ENCODE data around the gene MAU2. TPM values are rescaled to one million over a fixed set of nuclear protein-coding genes. Genes with fewer than 3 reads are reported as not detected.

Gene MAU2
- total RNA-seq, 1 donor from 2014 or later = 55.2 TPM

GRCh38 chr19:19355606-19356139 lies 35.0 kb downstream of the MAU2 start:
- no peak overlapping the region for H3K4me3 ChIP-seq
- peaks cover 0 to 67% of the 10 kb centered on the region in 2 donors for H3K36me3 ChIP-seq
- no peaks in the 10 kb centered on the region for H3K27me3 ChIP-seq
- TF ChIP-seq CTCF (IDR thresholded peaks at IDR 0.05) (no peak), POLR2A (IDR thresholded peaks at IDR 0.05) (no peak), POLR2AphosphoS5 (IDR thresholded peaks at IDR 0.05; ENCODE audit: insufficient read depth in 1 of 2, low read depth in 1 of 2) (no peak)
- no peak for DNase-seq (ENCODE audit: extremely low spot score in 2 of 2)
- no peaks in the 10 kb centered on the region for H3K4me1 ChIP-seq
- no peak overlapping the region for H3K27ac ChIP-seq
- no peaks in the 10 kb centered on the region for H3K9me3 ChIP-seq
- intact Hi-C loops (cut with DNase I) = no loop called here

- Histone ChIP-seq H3K27ac (no peak overlapping the region), H3K36me3 (peaks cover 0 to 58% of the 10 kb centered on the region in 2 donors), H3K9me3 (no peaks in the 10 kb centered on the region), H3K4me1 (peaks cover 4% of the 10 kb centered on the region), H3K27me3 (no peaks in the 10 kb centered on the region), H3K4me3 (no peak overlapping the region)
- no peak for DNase-seq (ENCODE audit: extremely low spot score in 2 of 2)
- intact Hi-C loops (cut with DNase I) = no loop called here
- TF ChIP-seq CTCF (IDR thresholded peaks at IDR 0.05) = no peak
- TF ChIP-seq POLR2A (IDR thresholded peaks at IDR 0.05) = no peak
- no peak for TF ChIP-seq POLR2AphosphoS5 (IDR thresholded peaks at IDR 0.05; ENCODE audit: insufficient read depth in 1 of 2, low read depth in 1 of 2)
Measured at GRCh38 chr19:19356500-19356899, 35.9 kb downstream of the MAU2 start.

- DNase-seq (ENCODE audit: extremely low spot score in 2 of 2) = no peak
- H3K9me3 ChIP-seq = no peaks in the 10 kb centered on the region
- TF ChIP-seq CTCF (IDR thresholded peaks at IDR 0.05) (no peak), POLR2AphosphoS5 (IDR thresholded peaks at IDR 0.05; ENCODE audit: insufficient read depth in 1 of 2, low read depth in 1 of 2) (no peak), POLR2A (IDR thresholded peaks at IDR 0.05) (no peak)
- peaks cover 0 to 53% of the 10 kb centered on the region in 2 donors for H3K36me3 ChIP-seq
- no peaks in the 10 kb centered on the region for H3K27me3 ChIP-seq
- H3K4me1 ChIP-seq = peaks cover 4% of the 10 kb centered on the region
- intact Hi-C loops (cut with DNase I) = no loop called here
- no peak overlapping the region for H3K4me3 ChIP-seq
- H3K27ac ChIP-seq = no peak overlapping the region
Measured at GRCh38 chr19:19356901-19357566, 36.4 kb downstream of the MAU2 start.

GRCh38 chr19:19361075-19361594 lies 40.5 kb downstream of the MAU2 start:
- intact Hi-C loops (cut with DNase I) = no loop called here
- peaks cover 0 to 12% of the 10 kb centered on the region in 2 donors for H3K36me3 ChIP-seq
- DNase-seq (ENCODE audit: extremely low spot score in 2 of 2) = no peak
- H3K9me3 ChIP-seq = no peaks in the 10 kb centered on the region
- H3K27ac ChIP-seq = no peak overlapping the region
- H3K4me3 ChIP-seq = no peak overlapping the region
- TF ChIP-seq POLR2AphosphoS5 (IDR thresholded peaks at IDR 0.05; ENCODE audit: insufficient read depth in 1 of 2, low read depth in 1 of 2) (peak in 1 of 2 donors; percentile 29), CTCF (IDR thresholded peaks at IDR 0.05) (peak; percentile 37 to 76 (median 45)), POLR2A (IDR thresholded peaks at IDR 0.05) (no peak)
- no peaks in the 10 kb centered on the region for H3K27me3 ChIP-seq
- H3K4me1 ChIP-seq = peaks cover 15% of the 10 kb centered on the region

- Histone ChIP-seq H3K36me3 (peaks cover 0 to 5% of the 10 kb centered on the region in 2 donors), H3K27ac (no peak overlapping the region), H3K27me3 (no peaks in the 10 kb centered on the region), H3K4me1 (peaks cover 15% of the 10 kb centered on the region), H3K4me3 (no peak overlapping the region), H3K9me3 (no peaks in the 10 kb centered on the region)
- no peak for DNase-seq (ENCODE audit: extremely low spot score in 2 of 2)
- no peak for TF ChIP-seq POLR2AphosphoS5 (IDR thresholded peaks at IDR 0.05; ENCODE audit: insufficient read depth in 1 of 2, low read depth in 1 of 2)
- no peak for TF ChIP-seq POLR2A (IDR thresholded peaks at IDR 0.05)
- no peak for TF ChIP-seq CTCF (IDR thresholded peaks at IDR 0.05)
- intact Hi-C loops (cut with DNase I) = no loop called here
Measured at GRCh38 chr19:19362075-19362474, 41.4 kb downstream of the MAU2 start.
